ENCODE measurements around the gene ZNF516. TPM values are rescaled to one million over a fixed set of nuclear protein-coding genes. Genes with fewer than 3 reads are reported as not detected.

ZNF516 gene
- total RNA-seq, 1 donor from 2014 or later, result 108 TPM

GRCh38 chr18:76399613-76400391, 95.2 kb downstream of the ZNF516 start:
- peaks cover 7% of the 10 kb centered on the region for H3K36me3 Mint-ChIP-seq (ENCODE audit: insufficient read depth)
- peaks cover 10% of the 10 kb centered on the region for H3K4me1 Mint-ChIP-seq (ENCODE audit: low read depth)
- no peak for TF ChIP-seq CTCF (IDR thresholded peaks at IDR 0.05; ENCODE audit: unreplicated experiment)
- peak overlapping the region; percentile 64 for H3K27ac Mint-ChIP-seq
- DNase-seq (ENCODE audit: low spot score, unreplicated experiment), result no peak
- H3K9me3 Mint-ChIP-seq (ENCODE audit: low read depth), result no peaks in the 10 kb centered on the region
- no peak overlapping the region for H3K4me3 Mint-ChIP-seq (ENCODE audit: low read depth)
- no peaks in the 10 kb centered on the region for H3K27me3 Mint-ChIP-seq

- Mint-ChIP-seq H3K27ac (peak overlapping the region; percentile 64), H3K4me3 (ENCODE audit: low read depth) (no peak overlapping the region), H3K4me1 (ENCODE audit: low read depth) (peaks cover 11% of the 10 kb centered on the region)
These were observed 96.0 kb downstream of the ZNF516 start for GRCh38 chr18:76398896-76399612.

GRCh38 chr18:76398295-76398694, 96.7 kb downstream of the ZNF516 start:
- H3K27me3 Mint-ChIP-seq, result no peaks in the 10 kb centered on the region
- H3K36me3 Mint-ChIP-seq (ENCODE audit: insufficient read depth), result peaks cover 2% of the 10 kb centered on the region
- H3K4me3 Mint-ChIP-seq (ENCODE audit: low read depth), result no peak overlapping the region

More at GRCh38 chr18:76398896-76399612, 96.0 kb downstream of the ZNF516 start:
- peak; percentile 98 for TF ChIP-seq CTCF (IDR thresholded peaks at IDR 0.05; ENCODE audit: unreplicated experiment)
- no peaks in the 10 kb centered on the region for H3K9me3 Mint-ChIP-seq (ENCODE audit: low read depth)
- H3K36me3 Mint-ChIP-seq (ENCODE audit: insufficient read depth), result peaks cover 4% of the 10 kb centered on the region
- H3K27me3 Mint-ChIP-seq, result no peaks in the 10 kb centered on the region
- peak; percentile 63 for DNase-seq (ENCODE audit: low spot score, unreplicated experiment)

GRCh38 chr18:76397631-76398030, 97.4 kb downstream of the ZNF516 start:
- H3K27ac Mint-ChIP-seq, result no peak overlapping the region
- H3K4me1 Mint-ChIP-seq (ENCODE audit: low read depth), result peaks cover 11% of the 10 kb centered on the region
- no peak overlapping the region for H3K4me3 Mint-ChIP-seq (ENCODE audit: low read depth)
- TF ChIP-seq CTCF (IDR thresholded peaks at IDR 0.05; ENCODE audit: unreplicated experiment), result no peak
- H3K27me3 Mint-ChIP-seq, result no peaks in the 10 kb centered on the region
- DNase-seq (ENCODE audit: low spot score, unreplicated experiment), result no peak
- H3K36me3 Mint-ChIP-seq (ENCODE audit: insufficient read depth), result peaks cover under 1% of the 10 kb centered on the region
- H3K9me3 Mint-ChIP-seq (ENCODE audit: low read depth), result no peaks in the 10 kb centered on the region

More at GRCh38 chr18:76398295-76398694, 96.7 kb downstream of the ZNF516 start:
- DNase-seq (ENCODE audit: low spot score, unreplicated experiment), result no peak
- Mint-ChIP-seq H3K4me1 (ENCODE audit: low read depth) (peaks cover 11% of the 10 kb centered on the region), H3K27ac (peak overlapping the region; percentile 43), H3K9me3 (ENCODE audit: low read depth) (no peaks in the 10 kb centered on the region)
- no peak for TF ChIP-seq CTCF (IDR thresholded peaks at IDR 0.05; ENCODE audit: unreplicated experiment)

GRCh38 chr18:76396792-76397191, 98.2 kb downstream of the ZNF516 start:
- Mint-ChIP-seq H3K4me1 (ENCODE audit: low read depth) (peaks cover 14% of the 10 kb centered on the region), H3K36me3 (ENCODE audit: insufficient read depth) (no peaks in the 10 kb centered on the region), H3K9me3 (ENCODE audit: low read depth) (no peaks in the 10 kb centered on the region), H3K27ac (no peak overlapping the region), H3K4me3 (ENCODE audit: low read depth) (no peak overlapping the region), H3K27me3 (no peaks in the 10 kb centered on the region)
- no peak for DNase-seq (ENCODE audit: low spot score, unreplicated experiment)
- no peak for TF ChIP-seq CTCF (IDR thresholded peaks at IDR 0.05; ENCODE audit: unreplicated experiment)
